Measurements from ENCODE around the gene EBF3.
A peak's percentile ranks its signal among the peaks of the same experiment; 100 is the strongest.

The EBF3 gene

GRCh38 chr10:129962031-129962871, 1.8 kb downstream of the EBF3 start:
- peak in 3 of 42 donors; percentile 4 to 9 (median 8) for DNase-seq
- intact Hi-C loops (cut with DNase I) = loop anchor here (10.0 kb wide), 1 partner anchor 927 kb away; no protein-coding TSS in a partner anchor

DNA sequence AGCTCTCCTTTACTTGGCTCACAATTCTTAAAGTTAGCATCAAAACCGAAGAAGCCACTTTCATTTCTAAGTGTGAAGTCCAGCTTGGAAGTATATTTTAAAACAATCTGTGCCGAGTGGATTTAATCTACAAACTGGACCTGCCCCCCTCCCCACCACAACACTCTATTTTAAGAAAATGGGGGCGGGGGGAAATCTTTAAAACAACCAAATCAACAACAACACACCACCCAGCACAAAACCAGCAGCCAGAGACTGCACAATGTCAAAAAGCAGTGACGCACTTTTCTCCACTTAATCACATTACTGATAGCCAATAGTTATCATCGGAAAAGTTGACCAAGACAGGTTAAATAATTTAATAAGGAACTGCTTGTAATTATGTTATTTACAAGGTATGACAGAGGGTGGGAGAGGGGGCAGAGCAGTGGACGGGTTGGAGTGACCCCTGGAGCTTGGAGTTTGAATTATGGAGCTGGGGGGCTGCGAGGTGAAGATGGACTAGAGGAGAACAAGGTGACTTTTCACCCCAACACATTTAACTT, 2.8 kb downstream of the EBF3 start:
- peak in 1 of 42 donors; percentile 1 for DNase-seq
- intact Hi-C loops (cut with DNase I) = loop anchor here (10.0 kb wide), 1 partner anchor 926 kb away; no protein-coding TSS in a partner anchor

- intact Hi-C loops (cut with DNase I) = loop anchor here (10.0 kb wide), 1 partner anchor 926 kb away; no protein-coding TSS in a partner anchor
- no peak for DNase-seq
Observed at GRCh38 chr10:129960481-129961156, 3.5 kb downstream of the EBF3 start.

- intact Hi-C loops (cut with DNase I) = loop anchor here (10.0 kb wide), 1 partner anchor 925 kb away; no protein-coding TSS in a partner anchor
- peak in 4 of 42 donors; percentile 10 to 25 (median 22) for DNase-seq
Observed at GRCh38 chr10:129959544-129960480, 4.3 kb downstream of the EBF3 start.

DNA sequence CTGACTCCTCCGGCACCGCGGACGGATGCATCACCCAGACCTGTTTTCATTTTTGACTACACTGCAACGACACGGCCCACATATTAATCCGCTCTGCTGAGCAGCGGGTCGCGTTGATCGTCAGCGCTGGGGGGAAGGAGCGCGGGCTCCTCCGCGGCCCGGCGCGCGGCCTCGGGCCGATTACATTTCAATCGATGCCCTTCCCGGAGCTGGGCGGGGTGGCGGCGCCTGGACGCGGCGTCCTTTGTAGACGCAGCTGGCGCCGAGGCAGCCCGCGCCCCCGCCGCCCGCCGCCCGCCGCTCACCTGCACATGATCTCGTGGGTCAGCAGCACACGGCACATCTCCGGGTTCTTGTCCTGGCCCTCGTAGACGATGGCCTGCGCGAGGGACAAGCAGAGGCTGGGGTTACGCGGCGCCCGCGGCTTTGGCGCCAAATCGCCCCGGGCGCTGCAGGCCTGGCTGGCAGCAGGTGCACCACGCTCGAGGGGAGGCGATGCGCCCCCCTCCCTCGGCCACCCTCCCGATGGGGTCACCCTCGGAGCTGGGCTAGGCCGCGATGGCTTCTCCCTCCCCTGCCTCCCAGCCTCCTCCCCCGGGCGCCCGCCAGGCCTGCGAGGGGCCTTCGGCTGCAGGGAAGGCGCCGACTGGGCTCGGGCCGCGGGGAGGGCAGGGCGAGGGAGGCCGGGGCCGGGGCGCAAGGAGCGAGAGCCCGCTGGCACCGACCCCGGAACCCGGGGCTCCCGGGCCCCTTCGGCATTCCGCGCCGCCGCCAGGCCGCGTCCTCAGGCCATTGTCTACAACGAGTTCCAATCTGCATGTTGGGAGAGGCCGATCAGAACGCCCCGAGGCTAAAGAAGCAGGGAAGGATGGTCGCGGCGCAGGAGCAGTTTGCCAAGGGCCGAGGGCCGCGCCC, 5.2 kb downstream of the EBF3 start:
- intact Hi-C loops (cut with DNase I) = no loop called here
- DNase-seq = peak in 5 of 42 donors; percentile 5 to 39 (median 10)

GRCh38 chr10:129958148-129958628, 5.9 kb downstream of the EBF3 start:
- intact Hi-C loops (cut with DNase I) = no loop called here

DNA sequence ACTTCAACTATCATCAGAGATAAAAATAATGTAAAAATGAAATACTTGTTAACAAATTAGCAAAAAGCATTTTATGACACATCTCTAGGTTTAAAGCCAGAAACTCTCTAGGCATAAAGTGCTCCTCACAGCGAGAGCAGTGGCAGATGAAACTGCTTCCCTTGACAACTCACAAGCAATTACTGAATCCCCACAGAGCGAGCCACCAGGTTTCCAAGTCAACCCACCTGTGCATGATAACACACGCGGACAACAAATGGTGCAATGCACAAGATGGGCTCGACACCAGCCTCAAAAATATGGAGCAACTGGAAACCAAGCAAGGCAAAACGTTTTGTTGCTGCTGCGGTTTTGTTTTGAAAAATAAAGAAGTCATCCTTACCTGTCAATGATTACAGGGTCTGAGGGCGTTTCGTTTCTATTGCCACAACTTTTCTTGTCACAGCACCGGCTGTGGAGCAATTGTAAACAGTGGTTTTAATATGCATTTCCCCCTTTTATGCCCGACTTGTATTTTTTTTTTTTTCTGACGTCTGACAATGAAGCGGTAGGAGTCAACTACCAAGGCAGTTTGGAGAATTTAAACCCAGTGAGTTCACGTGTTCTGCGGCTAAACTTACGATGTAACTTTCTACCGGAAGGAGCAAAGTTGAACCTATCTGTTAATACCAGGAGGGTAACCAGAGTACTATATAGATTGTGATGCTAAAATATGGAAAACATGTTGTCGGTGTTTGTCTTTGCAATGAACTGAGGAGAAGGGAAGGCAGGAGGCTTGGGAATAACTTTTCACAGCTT, 7.0 kb downstream of the EBF3 start:
- DNase-seq = peak in 2 of 42 donors; percentile 9 to 12
- intact Hi-C loops (cut with DNase I) = no loop called here

More at GRCh38 chr10:129958148-129958628, 5.9 kb downstream of the EBF3 start:
- DNase-seq = no peak

DNA sequence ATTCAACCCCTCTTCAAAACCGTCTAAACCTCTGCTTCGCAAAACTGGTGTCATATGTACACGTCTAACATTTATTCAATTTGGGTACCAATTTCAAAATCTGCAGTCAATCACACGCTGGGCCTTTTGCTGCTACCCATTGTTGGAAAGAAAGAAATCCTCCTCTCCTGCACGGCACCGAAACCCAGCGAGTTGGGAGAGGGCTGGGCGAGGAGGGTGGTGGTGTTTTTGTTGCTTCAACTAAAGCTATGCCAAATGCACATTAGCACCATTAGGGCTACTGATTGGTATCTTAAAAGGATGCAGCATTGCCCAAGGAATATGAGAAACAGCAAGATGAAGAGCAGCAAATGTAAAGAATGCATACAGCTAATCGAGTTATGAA, 7.8 kb downstream of the EBF3 start:
- intact Hi-C loops (cut with DNase I) = no loop called here
- no peak for DNase-seq

DNA sequence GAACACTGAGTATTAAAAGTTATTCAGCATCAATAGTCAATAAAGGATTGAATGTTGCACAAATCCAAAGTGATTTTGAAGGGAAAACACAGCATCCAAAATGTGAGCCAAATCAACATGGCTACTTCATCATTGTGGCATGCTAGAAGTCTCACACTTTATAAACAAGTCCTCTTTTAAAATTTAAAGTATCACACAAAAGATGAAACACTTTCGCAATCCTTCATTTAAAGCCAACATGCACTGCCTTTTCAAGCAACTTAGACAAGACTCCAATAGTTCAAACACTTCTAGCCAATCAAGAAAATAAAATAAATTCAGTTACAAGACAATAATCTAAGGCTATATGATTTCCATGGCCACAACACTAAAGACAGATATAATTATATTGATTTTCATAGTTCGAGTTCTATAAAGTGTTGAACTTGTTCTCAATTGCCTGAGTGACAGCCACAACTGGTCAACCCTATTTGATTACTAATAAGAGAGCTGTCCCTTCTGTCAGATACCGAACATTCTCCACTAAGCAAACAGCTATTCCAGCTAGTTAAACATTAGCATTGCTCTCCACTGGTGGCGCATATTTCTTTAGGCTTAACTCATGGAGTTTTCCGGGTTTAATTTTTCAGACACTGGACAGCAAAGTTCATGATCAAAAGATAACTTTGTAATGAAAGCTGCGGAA, 8.3 kb downstream of the EBF3 start:
- no peak for DNase-seq
- intact Hi-C loops (cut with DNase I) = no loop called here

DNA sequence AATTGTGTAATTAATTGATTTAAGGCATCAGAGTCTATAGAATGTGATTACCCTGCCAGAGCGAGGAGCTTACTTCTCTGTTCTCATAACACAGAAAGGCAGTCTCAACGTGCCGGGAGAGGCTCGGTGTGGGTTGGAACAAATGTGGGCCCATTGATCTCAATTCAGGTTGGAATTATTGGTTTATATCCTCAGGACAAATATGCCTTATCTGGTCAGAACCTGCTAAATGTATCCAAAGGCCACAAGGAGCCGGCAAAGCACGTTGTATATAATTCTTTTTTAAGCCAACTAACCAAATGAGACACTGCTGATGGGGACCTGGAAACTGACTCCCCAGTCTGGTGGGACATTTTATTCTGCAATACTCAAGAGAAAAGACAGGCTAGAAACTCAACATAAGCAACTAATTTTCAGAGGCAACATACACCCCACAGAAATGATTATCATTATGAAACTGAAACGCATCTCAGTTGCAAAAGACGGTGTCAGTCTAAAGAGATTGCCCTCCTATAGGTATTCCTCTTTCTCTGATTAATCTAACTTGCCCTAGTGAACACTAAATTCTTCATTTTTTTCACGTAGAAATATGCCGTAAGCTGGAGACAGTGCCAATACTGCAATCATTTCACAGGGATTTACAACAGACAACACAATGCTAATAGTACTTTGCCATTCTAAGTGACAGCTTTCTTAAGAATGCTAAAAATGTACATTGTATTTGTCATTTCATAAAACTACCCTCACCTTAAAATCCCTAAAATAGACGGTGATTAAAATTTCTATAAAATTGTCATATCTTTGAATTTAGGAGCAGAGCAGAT, 9.4 kb downstream of the EBF3 start:
- intact Hi-C loops (cut with DNase I) = no loop called here
- peak in 1 of 42 donors; percentile 6 for DNase-seq

DNA sequence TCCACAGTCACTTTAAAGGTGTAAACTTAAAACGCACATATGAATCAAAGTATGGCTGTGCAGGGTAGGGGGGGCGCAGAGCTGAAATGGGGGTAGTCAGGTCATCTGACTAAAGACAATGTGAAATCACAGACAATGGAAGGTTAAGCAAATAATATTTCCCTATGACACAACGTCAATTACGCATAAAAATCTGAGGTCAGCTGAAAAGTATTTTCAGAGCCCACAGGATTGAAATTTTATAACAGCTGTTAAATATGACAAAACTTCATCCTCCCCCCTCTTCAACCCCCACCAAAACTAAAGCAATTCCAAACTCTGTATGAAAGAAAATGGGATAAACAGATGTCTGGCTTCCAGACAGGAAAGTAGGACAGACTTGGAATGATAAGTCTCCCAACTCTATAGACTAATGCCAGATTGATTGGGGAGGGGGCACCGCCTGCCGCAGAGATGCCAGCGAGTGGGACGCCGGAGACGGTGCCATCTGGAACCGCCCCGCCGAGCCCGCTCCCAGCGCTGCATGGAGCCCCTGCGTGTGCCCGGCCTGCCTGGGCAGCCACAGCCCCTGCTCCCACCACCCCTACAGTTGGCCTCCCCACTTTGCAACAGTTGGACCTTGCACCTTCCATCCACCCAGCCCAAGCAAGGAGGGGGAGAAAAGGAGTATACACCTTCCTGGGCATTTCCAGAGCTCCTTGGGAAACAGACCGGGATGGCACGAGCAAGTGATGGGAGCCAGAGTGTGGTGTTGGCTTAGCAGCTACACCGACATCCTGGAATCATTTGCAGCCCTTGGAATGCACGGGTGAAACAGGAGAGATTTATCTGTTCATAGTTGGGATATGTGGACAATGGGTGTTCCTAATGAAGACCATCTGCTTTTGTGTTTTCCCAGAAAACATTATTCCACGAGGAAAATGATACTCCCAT, 10.7 kb downstream of the EBF3 start:
- intact Hi-C loops (cut with DNase I) = no loop called here
- peak in 1 of 42 donors; percentile 36 for DNase-seq

- intact Hi-C loops (cut with DNase I) = no loop called here
- no peak for DNase-seq
Observed at GRCh38 chr10:129952378-129953118, 11.5 kb downstream of the EBF3 start.

- peak in 3 of 42 donors; percentile 10 to 35 (median 14) for DNase-seq
- intact Hi-C loops (cut with DNase I) = no loop called here
Observed at GRCh38 chr10:129951970-129952265, 12.2 kb downstream of the EBF3 start.

Measured in head of caudate nucleus (tissue), 42 donors.